ENCODE data around the gene DNTT.

Gene DNTT

DNA sequence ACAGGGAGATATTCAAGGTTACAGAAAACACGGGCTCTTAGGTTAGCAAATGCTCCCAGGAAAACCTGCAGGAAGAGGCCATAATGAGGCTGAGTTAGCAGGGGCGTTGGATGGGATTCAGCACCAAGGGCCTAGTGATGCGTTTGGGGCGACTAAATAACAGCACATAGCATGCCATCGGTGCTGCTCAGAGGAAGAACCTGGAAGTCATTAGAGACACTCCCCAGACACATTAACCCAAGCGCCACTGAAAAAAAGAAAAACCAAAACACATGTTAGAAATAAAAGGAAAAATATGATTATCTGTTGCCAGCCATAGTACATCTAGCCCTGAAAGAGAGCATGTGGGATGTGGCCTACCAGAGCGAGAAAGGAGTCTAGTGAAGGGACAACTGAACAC lies 83.4 kb downstream of the DNTT start:
- Histone ChIP-seq H3K4me3 (ENCODE audit: low read length in 2 of 2) (no peak overlapping the region), H2BK12ac (ENCODE audit: low read length) (no peak overlapping the region), H3K79me1 (ENCODE audit: low read depth, low read length) (no peaks in the 10 kb centered on the region), H3K9ac (ENCODE audit: low read depth, low read length, poor library complexity) (no peak overlapping the region), H2BK120ac (ENCODE audit: low read depth, low read length) (no peak overlapping the region), H2BK5ac (ENCODE audit: low read length) (no peak overlapping the region), H3K4ac (ENCODE audit: low read length) (no peak overlapping the region), H4K91ac (ENCODE audit: low read depth, low read length, poor library complexity) (no peak overlapping the region), H2AK5ac (ENCODE audit: low read depth, low read length) (no peak overlapping the region), H4K8ac (ENCODE audit: low read depth, low read length) (no peak overlapping the region), H3K27me3 (ENCODE audit: control insufficient read depth in 3 of 3, insufficient read depth in 3 of 3, low read depth in 1 of 3, low read length in 3 of 3) (peaks cover 0 to 13% (median 0%) of the 10 kb centered on the region in 3 experiments), H3K4me2 (ENCODE audit: insufficient read depth, low read length, poor library complexity, severe bottlenecking) (no peak overlapping the region), H2BK15ac (ENCODE audit: low read length) (no peak overlapping the region), H3K4me1 (ENCODE audit: control insufficient read depth in 2 of 2, insufficient read depth in 1 of 2, low read depth in 1 of 2, low read length in 2 of 2) (no peaks in the 10 kb centered on the region), H3K18ac (ENCODE audit: low read length) (no peak overlapping the region), H3K27ac (replicated peaks; ENCODE audit: low read length) (no peak overlapping the region), H3K23ac (ENCODE audit: low read depth, low read length, poor library complexity) (no peak overlapping the region), H3K14ac (ENCODE audit: low read length) (no peak overlapping the region), H3K36me3 (replicated peaks in 1 of 2; ENCODE audit: control insufficient read depth in 2 of 2, insufficient read depth in 2 of 2, low read length in 2 of 2) (no peaks in the 10 kb centered on the region), H2AFZ (ENCODE audit: low read length) (no peak overlapping the region), H3K9me3 (replicated peaks in 1 of 2; ENCODE audit: control insufficient read depth in 2 of 2, insufficient read depth in 1 of 2, low read depth in 1 of 2, low read length in 2 of 2) (no peaks in the 10 kb centered on the region)
- WGBS, 2 donors (ENCODE audit: extremely low coverage in 2 of 2, insufficient read length in 2 of 2, insufficient replicate concordance in 1 of 2) = no CpG with 5 or more reads among the region's 7 CpGs
- no peak for DNase-seq (ENCODE audit: low spot score)
